Cardiac muscle cell (in vitro differentiated cells and primary cell): ENCODE results near the gene ATP8A2. TPM values are rescaled to one million over a fixed set of nuclear protein-coding genes. Genes with fewer than 3 reads are reported as not detected.

Experiments
- DNase-seq, 2 donors: peaks; one replicate each; pipeline versions ENCODE4 v3.0.0 to v3.0.0-alpha.2; 2010 to 2017; ENCODE audit warnings: low read depth in 1 of 2, low spot score in 1 of 2
- H3K27ac ChIP-seq: fragments of 200-600 bp; sonication (generic); 2 replicates; pipeline ENCODE4 v1.5.1; 2016
- H3K27me3 ChIP-seq: fragments of 200-600 bp; sonication (generic); 2 replicates; pipeline ENCODE4 v1.6.0; 2016; ENCODE audit warnings: control low read depth
- H3K36me3 ChIP-seq: fragments of 200-600 bp; sonication (generic); 2 replicates; pipeline ENCODE4 v1.5.1; 2016; ENCODE audit warnings: control low read depth
- H3K4me1 ChIP-seq: fragments of 200-600 bp; sonication (generic); 2 replicates; pipeline ENCODE4 v1.8.1; 2017; ENCODE audit warnings: low read depth, mild to moderate bottlenecking, mixed run types
- H3K4me3 ChIP-seq: fragments of 200-600 bp; sonication (generic); 2 replicates; pipeline ENCODE4 v1.5.1; 2016; ENCODE audit warnings: mild to moderate bottlenecking
- H3K9me3 ChIP-seq: fragments of 200-600 bp; sonication (generic); 2 replicates; pipeline ENCODE4 v1.5.1; 2017; ENCODE audit warnings: low read depth, mild to moderate bottlenecking, control low read depth
- polyA plus RNA-seq: library from polyadenylated mRNA; unstranded; fragments of >200 nt; fragmentation: Nextera tagmentation; extraction: Ambion mirVana; gene quantifications from 2 replicates; pipeline ENCODE4 v1.2.1, GENCODE V29; 2016
- total RNA-seq: library from RNA; depleted of rRNA; stranded (reverse); fragments of >200 nt; gene quantifications from 2 replicates; pipeline ENCODE4 v1.2.3, GENCODE V29; 2016
- TF ChIP-seq, protein P1 (sequence below): IDR thresholded peaks from 2 replicates; pipeline ENCODE4 v1.5.1; 2012; ENCODE audit warnings: low read depth, mild to moderate bottlenecking, low read length

ATP8A2 gene
- total and polyA plus RNA-seq, 2 experiments from 2014 or later: 0.86 to 0.89 TPM

DNA sequence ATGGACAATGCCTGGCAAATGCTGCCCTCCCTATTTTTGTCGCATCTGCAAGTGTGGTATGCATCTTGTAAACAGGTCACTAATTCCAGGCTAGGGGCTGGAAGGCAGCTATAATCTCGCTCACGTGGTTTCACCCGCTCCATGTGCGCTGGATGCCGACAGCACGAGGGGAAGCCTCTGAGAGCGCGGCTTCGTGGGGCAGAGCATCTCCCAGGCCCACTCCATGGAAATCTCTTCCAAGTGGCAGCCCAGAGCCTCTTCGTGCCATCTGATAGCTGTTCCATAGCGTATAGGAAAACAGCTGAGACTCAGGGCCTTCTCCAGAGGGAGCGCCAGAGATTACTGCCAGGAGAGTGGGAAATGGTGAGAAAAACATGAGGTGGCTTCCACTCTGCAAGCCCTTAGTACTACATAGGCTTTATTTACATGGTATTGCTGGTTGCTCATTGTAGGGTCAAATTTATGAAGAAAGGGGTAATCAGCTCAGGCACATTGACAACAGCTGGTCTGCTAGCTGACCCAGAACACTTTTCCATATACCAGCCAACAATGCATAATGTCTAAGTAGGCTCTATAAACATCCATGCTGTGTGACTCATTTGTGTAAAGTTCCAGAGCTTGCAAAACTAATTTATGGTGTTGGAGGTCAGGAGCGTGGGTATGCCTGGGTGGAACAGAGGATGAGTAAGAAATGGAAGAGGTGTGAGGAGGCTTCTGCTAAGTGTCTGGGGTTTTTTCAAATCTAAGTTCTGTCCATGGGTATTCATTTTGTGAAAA, 514.9 kb downstream of the ATP8A2 start:
- Histone ChIP-seq H3K4me1 (no peaks in the 10 kb centered on the region), H3K27ac (no peak overlapping the region), H3K4me3 (no peak overlapping the region), H3K9me3 (no peaks in the 10 kb centered on the region), H3K36me3 (no peaks in the 10 kb centered on the region), H3K27me3 (no peaks in the 10 kb centered on the region)
- peak in 1 of 2 donors; percentile 63 for DNase-seq
- TF ChIP-seq, protein P1, sequence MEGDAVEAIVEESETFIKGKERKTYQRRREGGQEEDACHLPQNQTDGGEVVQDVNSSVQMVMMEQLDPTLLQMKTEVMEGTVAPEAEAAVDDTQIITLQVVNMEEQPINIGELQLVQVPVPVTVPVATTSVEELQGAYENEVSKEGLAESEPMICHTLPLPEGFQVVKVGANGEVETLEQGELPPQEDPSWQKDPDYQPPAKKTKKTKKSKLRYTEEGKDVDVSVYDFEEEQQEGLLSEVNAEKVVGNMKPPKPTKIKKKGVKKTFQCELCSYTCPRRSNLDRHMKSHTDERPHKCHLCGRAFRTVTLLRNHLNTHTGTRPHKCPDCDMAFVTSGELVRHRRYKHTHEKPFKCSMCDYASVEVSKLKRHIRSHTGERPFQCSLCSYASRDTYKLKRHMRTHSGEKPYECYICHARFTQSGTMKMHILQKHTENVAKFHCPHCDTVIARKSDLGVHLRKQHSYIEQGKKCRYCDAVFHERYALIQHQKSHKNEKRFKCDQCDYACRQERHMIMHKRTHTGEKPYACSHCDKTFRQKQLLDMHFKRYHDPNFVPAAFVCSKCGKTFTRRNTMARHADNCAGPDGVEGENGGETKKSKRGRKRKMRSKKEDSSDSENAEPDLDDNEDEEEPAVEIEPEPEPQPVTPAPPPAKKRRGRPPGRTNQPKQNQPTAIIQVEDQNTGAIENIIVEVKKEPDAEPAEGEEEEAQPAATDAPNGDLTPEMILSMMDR: no peak

DNA sequence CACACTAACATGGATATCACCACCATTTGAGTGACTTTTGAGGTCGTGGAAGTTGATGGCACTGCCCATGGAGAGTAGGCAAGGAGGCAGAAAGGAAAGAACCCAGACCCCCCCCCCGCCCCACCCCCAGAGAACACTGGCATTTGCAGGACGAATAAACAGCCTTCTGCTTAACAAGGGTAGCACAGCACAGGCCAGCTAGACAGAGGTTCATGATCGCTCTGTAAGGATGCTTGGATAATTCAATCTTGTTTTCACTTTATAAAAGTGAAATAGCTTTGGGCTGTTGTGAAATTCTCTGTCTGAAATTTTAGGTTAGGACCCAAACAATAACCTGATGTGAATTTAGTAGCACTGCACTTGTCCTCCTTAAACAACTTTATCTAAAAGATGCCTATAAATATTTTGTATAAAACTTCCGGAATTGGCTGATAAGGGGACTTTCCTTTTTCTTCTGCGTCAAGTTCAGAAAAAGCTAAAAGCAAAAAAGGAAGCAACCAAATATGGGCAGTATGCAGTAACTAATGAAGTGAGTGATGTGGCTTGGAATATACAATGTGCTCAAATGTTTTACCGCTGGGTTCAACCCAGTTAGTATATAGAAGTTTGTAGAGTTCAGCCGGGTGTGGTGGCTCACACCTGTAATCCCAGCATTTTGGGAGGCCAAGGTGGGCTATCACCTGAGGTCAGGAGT, 516.3 kb downstream of the ATP8A2 start:
- Histone ChIP-seq H3K27ac (no peak overlapping the region), H3K4me1 (no peaks in the 10 kb centered on the region), H3K9me3 (no peaks in the 10 kb centered on the region), H3K27me3 (no peaks in the 10 kb centered on the region), H3K36me3 (no peaks in the 10 kb centered on the region), H3K4me3 (no peak overlapping the region)
- TF ChIP-seq, protein P1: no peak
- DNase-seq: no peak

DNA sequence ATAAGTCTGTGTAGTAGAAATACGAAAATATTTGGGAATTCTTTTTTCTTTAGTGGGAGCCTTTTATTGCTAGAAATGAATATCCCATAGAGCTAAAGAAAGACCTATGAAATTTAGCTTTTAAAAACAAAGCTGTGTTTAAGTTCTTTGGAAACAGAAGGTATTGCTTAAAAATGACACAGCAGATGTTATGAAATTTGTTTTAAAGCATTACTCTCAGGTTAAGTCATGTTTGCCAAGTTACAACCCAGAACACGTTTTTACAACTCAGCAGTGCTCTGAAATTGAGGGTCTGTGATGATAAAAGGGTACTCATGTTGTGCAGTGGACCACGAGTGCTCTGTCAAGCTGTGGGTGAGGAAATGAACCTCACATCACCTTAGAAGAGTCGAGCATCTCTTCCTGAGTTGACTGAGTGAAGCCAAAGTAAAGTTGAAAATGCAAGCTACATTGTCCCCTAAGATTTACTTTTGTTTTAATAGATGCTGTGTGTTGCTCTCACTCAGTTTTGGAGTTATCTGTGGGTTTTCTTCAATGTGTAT, 519.0 kb downstream of the ATP8A2 start:
- DNase-seq: peak in 1 of 2 donors; percentile 15
- TF ChIP-seq, protein P1: no peak
- no peak overlapping the region for H3K4me3 ChIP-seq
- H3K4me1 ChIP-seq: no peaks in the 10 kb centered on the region
- no peaks in the 10 kb centered on the region for H3K27me3 ChIP-seq
- no peaks in the 10 kb centered on the region for H3K9me3 ChIP-seq
- no peaks in the 10 kb centered on the region for H3K36me3 ChIP-seq
- no peak overlapping the region for H3K27ac ChIP-seq

DNA sequence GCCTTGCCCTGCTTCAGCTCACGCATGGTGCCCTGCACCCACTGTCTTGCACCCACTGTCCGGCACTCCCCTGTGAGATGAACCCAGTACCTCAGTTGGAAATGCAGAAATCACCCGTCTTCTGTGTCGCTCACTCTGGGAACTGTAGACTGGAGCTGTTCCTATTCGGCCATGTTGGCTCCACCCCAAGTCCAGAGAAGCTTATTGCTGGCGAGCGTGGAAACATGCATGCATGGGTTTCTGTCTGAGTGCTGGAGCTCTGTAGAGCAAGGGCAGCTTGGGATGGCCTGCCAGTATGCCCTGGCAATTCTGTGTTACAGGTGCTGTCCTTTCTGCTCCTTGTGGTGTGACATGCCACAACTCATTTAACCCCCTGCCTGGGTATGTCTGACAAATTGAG, 527.2 kb downstream of the ATP8A2 start:
- H3K36me3 ChIP-seq: no peaks in the 10 kb centered on the region
- H3K4me1 ChIP-seq: peaks cover 6% of the 10 kb centered on the region
- DNase-seq: no peak
- no peak overlapping the region for H3K27ac ChIP-seq
- H3K27me3 ChIP-seq: no peaks in the 10 kb centered on the region
- H3K9me3 ChIP-seq: no peaks in the 10 kb centered on the region
- H3K4me3 ChIP-seq: no peak overlapping the region
- TF ChIP-seq, protein P1: no peak

DNA sequence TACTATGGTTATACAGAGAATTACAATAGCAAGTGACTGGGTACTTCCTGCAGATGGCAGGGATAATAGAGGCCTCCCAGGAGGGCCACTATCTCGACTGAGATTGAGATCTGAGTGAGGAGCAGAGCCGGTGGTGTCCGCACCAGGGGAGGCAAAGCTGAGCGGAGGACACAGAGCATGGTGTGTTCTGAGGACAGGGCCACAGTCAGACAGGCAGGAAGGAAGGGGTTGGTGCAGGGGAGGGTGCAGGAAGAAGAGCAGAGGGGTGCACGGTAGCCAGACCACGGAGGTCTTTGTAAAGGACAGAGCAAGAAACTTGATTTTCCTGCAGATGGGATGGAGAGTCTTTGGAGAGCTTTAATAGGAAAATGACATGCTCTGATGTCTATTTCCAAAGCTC, 527.7 kb downstream of the ATP8A2 start:
- H3K27ac ChIP-seq: no peak overlapping the region
- no peaks in the 10 kb centered on the region for H3K36me3 ChIP-seq
- no peak overlapping the region for H3K4me3 ChIP-seq
- H3K27me3 ChIP-seq: no peaks in the 10 kb centered on the region
- no peaks in the 10 kb centered on the region for H3K9me3 ChIP-seq
- DNase-seq: no peak
- peaks cover 6% of the 10 kb centered on the region for H3K4me1 ChIP-seq
- TF ChIP-seq, protein P1: no peak
